Peyer's patch (tissue), 4 donors: ENCODE results near the gene ESR2. TPM values are rescaled to one million over a fixed set of nuclear protein-coding genes. Genes with fewer than 3 reads are reported as not detected.
"Not testable (repeated sequence)": the region's sequence is repeated elsewhere in the genome, so short reads cannot be mapped to it uniquely, and the experiment has no call there.

Experiments used
- DNase-seq, 3 donors: peaks; one replicate each; pipeline ENCODE4 v3.0.0-alpha.2; 2017 to 2019
- H3K27ac ChIP-seq, 4 donors: fragments of 200-600 bp; sonication (generic); one replicate each; pipeline ENCODE4 v1.5.1; 2016 to 2019
- H3K27me3 ChIP-seq, 2 donors: fragments of 200-600 bp; sonication (generic); one replicate each; pipeline ENCODE4 v1.5.1; 2019
- H3K36me3 ChIP-seq, 3 donors: fragments of 200-600 bp; sonication (generic); one replicate each; pipeline ENCODE4 v1.5.1; 2016 to 2019
- H3K4me1 ChIP-seq, 4 donors: fragments of 200-600 bp; sonication (generic); one replicate each; pipeline ENCODE4 v1.5.1; 2016 to 2019
- H3K4me3 ChIP-seq, 4 donors: fragments of 200-600 bp; sonication (generic); 1 replicate in 3 of 4; 2 replicates in 1 of 4; pipeline ENCODE4 v1.5.1; 2016 to 2019; ENCODE audit warnings: mild to moderate bottlenecking in 1 of 4
- H3K9me3 ChIP-seq, 4 donors: fragments of 200-600 bp; sonication (generic); one replicate each; pipeline ENCODE4 v1.5.1; 2016 to 2019; ENCODE audit warnings: mild to moderate bottlenecking in 1 of 4
- POLR2A ChIP-seq, 2 donors: fragments of 450-650 bp; IDR thresholded peaks; one replicate each; pipeline ENCODE4 v1.5.1; 2017; ENCODE audit warnings: antibody characterized with exemption in 2 of 2, mild to moderate bottlenecking in 2 of 2, moderate library complexity in 2 of 2
- total RNA-seq, 4 donors: library from RNA; depleted of rRNA; stranded (reverse); fragments of >200 nt; gene quantifications; one replicate each; pipeline ENCODE4 v1.1.0, GENCODE V29; 2016
- TF ChIP-seq, protein P1 (sequence below), 6 experiments: fragments of 450-650 bp in 4 of 6; fragments of 200-600 bp in 2 of 6; sonication (generic) in 1 of 6; IDR thresholded peaks; one replicate each; pipeline ENCODE4 v1.5.1; 2017 to 2019; ENCODE audit warnings: antibody characterized with exemption in 6 of 6, mild to moderate bottlenecking in 3 of 6, moderate library complexity in 1 of 6

The ESR2 gene
- total RNA-seq, 4 donors from 2014 or later, result 0.66 to 6.6 (median 1.1) TPM; not detected in 1

DNA sequence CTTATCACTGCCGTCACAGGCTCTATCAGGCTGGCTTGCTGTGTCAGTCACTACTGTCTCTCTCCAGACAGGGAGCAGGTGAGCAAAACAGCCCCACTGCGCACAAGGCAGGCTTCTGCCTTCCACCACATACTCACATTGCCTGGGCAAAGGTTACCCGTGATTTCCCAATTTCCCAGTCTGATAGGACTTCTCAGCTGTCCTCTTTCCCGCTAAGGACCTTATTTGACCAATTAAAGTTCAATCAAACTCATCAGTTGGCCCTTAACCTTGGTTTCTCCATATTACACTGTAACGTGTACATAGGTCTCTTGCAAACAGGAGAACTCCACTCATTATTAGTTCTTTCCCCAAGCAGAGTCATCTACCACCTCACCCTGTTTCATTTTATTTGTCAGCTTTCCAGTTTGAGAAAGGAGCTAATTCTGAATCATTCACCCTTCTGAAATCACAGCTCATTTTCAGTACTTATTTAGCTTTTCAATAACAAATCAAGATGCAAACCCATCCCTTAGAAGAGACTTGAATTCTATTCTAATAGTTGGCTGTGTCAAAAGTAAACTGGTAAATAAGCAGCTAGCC lies 170.8 kb downstream of the ESR2 start:
- Histone ChIP-seq H3K9me3 (no peaks in the 10 kb centered on the region), H3K4me1 (no peaks in the 10 kb centered on the region), H3K4me3 (no peak overlapping the region), H3K27me3 (no peaks in the 10 kb centered on the region), H3K36me3 (peaks cover 0 to 88% (median 0%) of the 10 kb centered on the region in 3 donors), H3K27ac (no peak overlapping the region)
- TF ChIP-seq, protein P1, sequence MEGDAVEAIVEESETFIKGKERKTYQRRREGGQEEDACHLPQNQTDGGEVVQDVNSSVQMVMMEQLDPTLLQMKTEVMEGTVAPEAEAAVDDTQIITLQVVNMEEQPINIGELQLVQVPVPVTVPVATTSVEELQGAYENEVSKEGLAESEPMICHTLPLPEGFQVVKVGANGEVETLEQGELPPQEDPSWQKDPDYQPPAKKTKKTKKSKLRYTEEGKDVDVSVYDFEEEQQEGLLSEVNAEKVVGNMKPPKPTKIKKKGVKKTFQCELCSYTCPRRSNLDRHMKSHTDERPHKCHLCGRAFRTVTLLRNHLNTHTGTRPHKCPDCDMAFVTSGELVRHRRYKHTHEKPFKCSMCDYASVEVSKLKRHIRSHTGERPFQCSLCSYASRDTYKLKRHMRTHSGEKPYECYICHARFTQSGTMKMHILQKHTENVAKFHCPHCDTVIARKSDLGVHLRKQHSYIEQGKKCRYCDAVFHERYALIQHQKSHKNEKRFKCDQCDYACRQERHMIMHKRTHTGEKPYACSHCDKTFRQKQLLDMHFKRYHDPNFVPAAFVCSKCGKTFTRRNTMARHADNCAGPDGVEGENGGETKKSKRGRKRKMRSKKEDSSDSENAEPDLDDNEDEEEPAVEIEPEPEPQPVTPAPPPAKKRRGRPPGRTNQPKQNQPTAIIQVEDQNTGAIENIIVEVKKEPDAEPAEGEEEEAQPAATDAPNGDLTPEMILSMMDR (IDR thresholded peaks at IDR 0.05), result no peak
- no peak for TF ChIP-seq POLR2A (IDR thresholded peaks at IDR 0.05)
- no peak for DNase-seq

DNA sequence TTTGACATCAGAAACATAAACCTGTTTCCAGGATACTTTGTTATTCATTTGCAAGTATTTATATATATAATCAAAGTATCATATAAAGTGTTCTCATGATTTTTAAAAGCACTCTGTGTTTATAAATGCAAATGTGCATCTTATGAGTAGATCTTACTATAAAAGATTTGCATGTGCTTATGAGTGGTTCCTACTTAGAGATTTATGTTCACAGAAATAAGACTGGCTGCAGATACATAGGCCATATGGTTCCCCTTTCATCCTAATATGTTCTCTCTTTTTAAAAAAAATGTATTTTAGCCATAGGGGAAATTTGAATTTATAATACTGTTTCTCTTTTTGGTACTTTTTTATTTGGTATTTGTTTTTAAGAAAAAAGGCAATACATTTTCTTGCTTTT lies 174.2 kb downstream of the ESR2 start:
- Histone ChIP-seq H3K36me3 (peaks cover 0 to 65% (median 0%) of the 10 kb centered on the region in 3 donors), H3K27me3 (no peaks in the 10 kb centered on the region), H3K4me1 (no peaks in the 10 kb centered on the region), H3K4me3 (no peak overlapping the region), H3K27ac (no peak overlapping the region), H3K9me3 (no peaks in the 10 kb centered on the region)
- TF ChIP-seq POLR2A (IDR thresholded peaks at IDR 0.05), result no peak
- TF ChIP-seq, protein P1 (IDR thresholded peaks at IDR 0.05), result no peak
- no peak for DNase-seq

DNA sequence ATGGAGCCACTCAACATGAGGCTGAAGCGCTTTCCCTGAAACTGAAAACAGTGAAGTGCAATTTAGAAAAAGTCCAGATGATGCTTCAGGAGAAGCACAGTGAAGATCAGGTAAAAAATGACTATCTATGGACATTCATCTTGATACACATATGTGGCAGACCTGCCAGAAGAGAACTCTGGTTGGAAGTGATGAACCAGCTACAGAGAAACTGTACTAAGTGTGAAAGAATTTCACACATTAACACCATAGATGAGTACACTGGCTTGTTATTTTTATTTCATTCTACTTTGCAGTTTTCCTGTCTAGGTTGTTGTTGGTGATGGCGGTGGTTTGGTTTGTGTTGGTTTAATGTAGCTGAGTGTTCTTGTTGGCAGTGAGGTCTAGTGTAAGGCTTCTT lies 174.7 kb downstream of the ESR2 start:
- H3K9me3 ChIP-seq, result no peaks in the 10 kb centered on the region
- no peak overlapping the region for H3K4me3 ChIP-seq
- peaks cover 0 to 64% (median 0%) of the 10 kb centered on the region in 3 donors for H3K36me3 ChIP-seq
- H3K27ac ChIP-seq, result no peak overlapping the region
- H3K4me1 ChIP-seq, result peaks cover 0 to 3% (median 0%) of the 10 kb centered on the region in 4 donors
- no peak for DNase-seq
- TF ChIP-seq, protein P1 (IDR thresholded peaks at IDR 0.05), result no peak
- no peak for TF ChIP-seq POLR2A (IDR thresholded peaks at IDR 0.05)
- no peaks in the 10 kb centered on the region for H3K27me3 ChIP-seq

DNA sequence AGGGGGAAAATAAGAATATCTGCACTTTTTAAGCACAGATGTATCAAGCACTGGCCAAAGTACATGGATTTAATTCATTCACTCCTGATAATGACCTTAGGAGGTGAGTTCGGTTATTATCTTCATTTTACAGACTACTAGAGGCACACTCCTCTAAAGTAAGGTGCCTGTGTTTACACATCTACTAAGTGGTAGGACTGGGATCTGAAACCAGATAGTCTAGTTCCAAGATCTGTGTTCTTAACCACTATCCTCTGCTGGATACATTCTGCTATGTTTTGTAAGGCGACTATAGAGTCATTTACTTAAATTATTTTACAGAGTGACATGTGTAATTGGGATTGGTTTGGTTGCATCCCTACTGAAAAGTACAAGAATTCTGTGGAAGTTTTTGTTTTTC lies 175.3 kb downstream of the ESR2 start:
- H3K36me3 ChIP-seq, result peaks cover 0 to 58% (median 0%) of the 10 kb centered on the region in 3 donors
- no peak for DNase-seq
- H3K4me3 ChIP-seq, result no peak overlapping the region
- TF ChIP-seq POLR2A (IDR thresholded peaks at IDR 0.05), result no peak
- TF ChIP-seq, protein P1 (IDR thresholded peaks at IDR 0.05), result no peak
- no peaks in the 10 kb centered on the region for H3K9me3 ChIP-seq
- H3K4me1 ChIP-seq, result peaks cover 0 to 6% (median 0%) of the 10 kb centered on the region in 4 donors
- H3K27ac ChIP-seq, result no peak overlapping the region
- no peaks in the 10 kb centered on the region for H3K27me3 ChIP-seq

DNA sequence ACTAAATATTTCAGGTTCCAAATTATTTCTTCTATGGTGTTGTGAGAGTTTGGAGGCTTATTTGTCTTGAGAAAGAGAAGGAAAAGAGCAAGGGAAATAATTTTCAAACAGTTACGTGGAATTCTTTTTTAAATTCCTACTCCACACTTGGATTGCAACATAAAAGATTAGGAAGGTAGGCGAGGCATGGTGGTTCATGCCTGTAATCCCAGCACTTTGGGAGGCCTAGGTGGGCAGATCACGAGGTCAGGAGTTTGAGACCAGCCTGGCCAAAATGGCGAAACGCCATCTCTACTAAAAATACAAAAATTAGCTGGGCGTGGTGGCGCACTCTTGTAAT lies 175.8 kb downstream of the ESR2 start:
- peaks cover 0 to 56% (median 0%) of the 10 kb centered on the region in 3 donors for H3K36me3 ChIP-seq
- H3K27ac ChIP-seq, H3K4me3 ChIP-seq, H3K9me3 ChIP-seq, H3K4me1 ChIP-seq, DNase-seq, H3K27me3 ChIP-seq: not testable (repeated sequence)

DNA sequence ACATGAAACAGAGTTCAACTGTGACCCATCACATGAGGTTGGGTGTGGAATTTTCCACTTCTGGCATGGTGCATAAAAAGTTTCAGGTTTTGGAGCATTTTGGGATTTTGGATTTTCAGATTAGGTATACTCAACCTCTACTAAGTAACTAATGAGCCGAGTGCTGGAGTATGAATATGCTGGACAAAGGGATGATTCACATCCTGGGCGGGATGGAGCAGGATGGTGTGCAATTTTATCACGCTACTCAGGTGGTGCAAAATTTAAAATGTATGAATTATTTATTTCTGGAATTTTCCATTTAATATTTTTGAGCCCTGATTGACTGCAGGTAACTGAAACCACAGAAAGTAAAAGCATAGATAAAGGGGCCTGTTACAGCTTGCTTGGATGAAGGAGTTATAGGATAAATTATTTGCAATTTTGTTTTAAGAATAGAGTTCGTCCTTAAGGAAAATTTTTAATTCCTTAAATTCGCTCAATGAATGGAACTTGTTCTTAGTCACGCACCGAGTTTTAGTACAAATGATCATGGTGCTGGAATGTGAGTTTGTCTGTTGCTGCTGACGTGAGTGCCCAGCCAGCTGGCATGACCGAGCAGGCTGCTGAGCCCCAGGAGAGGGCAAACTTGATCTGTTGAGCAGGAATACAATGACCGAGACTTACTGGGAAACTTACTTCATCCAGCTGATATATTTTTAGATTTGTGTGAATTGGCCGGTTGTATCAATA lies 176.3 kb downstream of the ESR2 start:
- no peak for DNase-seq
- Histone ChIP-seq H3K36me3 (peaks cover 0 to 50% (median 0%) of the 10 kb centered on the region in 3 donors), H3K9me3 (no peaks in the 10 kb centered on the region), H3K4me1 (peaks cover 0 to 6% (median 0%) of the 10 kb centered on the region in 4 donors), H3K4me3 (no peak overlapping the region), H3K27me3 (no peaks in the 10 kb centered on the region), H3K27ac (no peak overlapping the region)
- TF ChIP-seq, protein P1 (IDR thresholded peaks at IDR 0.05), result no peak
- no peak for TF ChIP-seq POLR2A (IDR thresholded peaks at IDR 0.05)
